PC-9 (cell line): ENCODE results near the gene IGF2BP2. TPM values are rescaled to one million over a fixed set of nuclear protein-coding genes. Genes with fewer than 3 reads are reported as not detected.

Experiments
- BruUV-seq: library from RNA; stranded (reverse); fragments of 400-500 nt; replicated peaks from 2 replicates; lab custom pipeline; 2021; lab: Mats Ljungman, UMichigan
- CTCF ChIA-PET: fragments of 300-600 bp; sonication (Branson Sonifier 250); formaldehyde crosslinking; loops from one replicate; lab custom pipeline; 2022; ENCODE audit warnings: antibody characterized with exemption; lab: Charles Lee
- POLR2A ChIA-PET: fragments of 300-600 bp; sonication (Branson Sonifier 250); formaldehyde crosslinking; loops from one replicate; lab custom pipeline; 2022; ENCODE audit warnings: antibody characterized with exemption; ENCODE audit not compliant: unreplicated experiment; lab: Charles Lee
- DNase-seq, 2 experiments: peaks; one replicate each; pipeline versions ENCODE4 v3.0.0 to v3.0.0-alpha.2; 2015 to 2022; ENCODE audit warnings: mixed read lengths in 1 of 2
- H2AFZ ChIP-seq: fragments of 200-600 bp; sonication (generic); 2 replicates; pipeline ENCODE4 v1.8.1; 2017; ENCODE audit warnings: antibody characterized with exemption
- H3F3A ChIP-seq: fragments of 200-600 bp; sonication (generic); 2 replicates; pipeline ENCODE4 v1.8.1; 2017; ENCODE audit warnings: antibody characterized with exemption, mild to moderate bottlenecking, low read depth; ENCODE audit not compliant: insufficient read depth
- H3K27ac ChIP-seq: fragments of 200-600 bp; sonication (generic); 2 replicates; pipeline ENCODE4 v1.6.1; 2016; ENCODE audit warnings: mixed run types
- H3K27me3 ChIP-seq: fragments of 200-600 bp; sonication (generic); 2 replicates; pipeline ENCODE4 v1.6.1; 2016; ENCODE audit warnings: low read depth, mixed run types; ENCODE audit not compliant: insufficient read depth
- H3K36me3 ChIP-seq: fragments of 200-600 bp; sonication (generic); 2 replicates; pipeline ENCODE4 v1.6.1; 2016; ENCODE audit warnings: low read depth, mixed run types
- H3K4me1 ChIP-seq: fragments of 200-600 bp; sonication (generic); replicated peaks from 2 replicates; pipeline ENCODE4 v1.6.1; 2016; ENCODE audit warnings: mixed run types; ENCODE audit not compliant: insufficient read depth
- H3K4me2 ChIP-seq: fragments of 200-600 bp; sonication (generic); 2 replicates; pipeline ENCODE4 v1.6.1; 2017; ENCODE audit warnings: mixed run types
- H3K4me3 ChIP-seq: fragments of 200-600 bp; sonication (generic); 2 replicates; pipeline ENCODE4 v1.6.1; 2016; ENCODE audit warnings: mixed run types
- H3K79me2 ChIP-seq: fragments of 200-600 bp; sonication (generic); 2 replicates; pipeline ENCODE4 v1.6.1; 2017; ENCODE audit warnings: low read depth, mixed run types
- H3K9me2 ChIP-seq: fragments of 200-600 bp; sonication (generic); 2 replicates; pipeline ENCODE4 v1.8.1; 2017; ENCODE audit warnings: mild to moderate bottlenecking; ENCODE audit not compliant: insufficient read depth
- H3K9me3 ChIP-seq: fragments of 200-600 bp; sonication (generic); 2 replicates; pipeline ENCODE4 v1.8.1; 2016; ENCODE audit warnings: low read depth; ENCODE audit not compliant: insufficient read depth
- H4K20me1 ChIP-seq: fragments of 200-600 bp; sonication (generic); 2 replicates; pipeline ENCODE4 v1.8.1; 2017; ENCODE audit not compliant: insufficient read depth
- EZH2 ChIP-seq: fragments of 200-600 bp; sonication (generic); IDR thresholded peaks from 2 replicates; pipeline ENCODE4 v1.8.0; 2017; ENCODE audit warnings: antibody characterized with exemption, low read depth
- intact Hi-C: fragments of 100-400 bp; cut with micrococcal nuclease; formaldehyde crosslinking; loops from one replicate; pipeline ENCODE4 v1.10.0; 2022; ENCODE audit not compliant: unreplicated experiment
- total RNA-seq: library from RNA; stranded (reverse); gene quantifications from 2 replicates; pipeline ENCODE4 v1.2.3, GENCODE V29; 2021
- TF ChIP-seq, protein P1 (sequence below): fragments of 200-600 bp; sonication (generic); conservative IDR thresholded peaks from 2 replicates; pipeline ENCODE4 v1.6.1; 2017; ENCODE audit warnings: mixed run types, antibody characterized with exemption, mild to moderate bottlenecking, moderate library complexity

Gene IGF2BP2
- total RNA-seq, 1 experiment from 2014 or later, result 140 TPM

GRCh38 chr3:185728630-185729336, 96.1 kb downstream of the IGF2BP2 start:
- Histone ChIP-seq H3K4me3 (no peak overlapping the region), H3K36me3 (0 out of 2 replicates have a peak, but pooled peaks cover 9% of the 10 kb centered on the region), H3K4me1 (peaks cover 62% of the 10 kb centered on the region), H3K79me2 (peaks cover 96% of the 10 kb centered on the region), H4K20me1 (peaks cover 17% of the 10 kb centered on the region), H3K9me2 (no peaks in the 10 kb centered on the region), H3K4me2 (peak overlapping the region; percentile 55), H3K27ac (peak overlapping the region; percentile 89), H3K9me3 (no peaks in the 10 kb centered on the region), H2AFZ (no peak overlapping the region), H3F3A (peaks cover 61% of the 10 kb centered on the region), H3K27me3 (no peaks in the 10 kb centered on the region)
- BruUV-seq, result no TSS peak
- TF ChIP-seq EZH2, result no peak
- TF ChIP-seq, protein P1, sequence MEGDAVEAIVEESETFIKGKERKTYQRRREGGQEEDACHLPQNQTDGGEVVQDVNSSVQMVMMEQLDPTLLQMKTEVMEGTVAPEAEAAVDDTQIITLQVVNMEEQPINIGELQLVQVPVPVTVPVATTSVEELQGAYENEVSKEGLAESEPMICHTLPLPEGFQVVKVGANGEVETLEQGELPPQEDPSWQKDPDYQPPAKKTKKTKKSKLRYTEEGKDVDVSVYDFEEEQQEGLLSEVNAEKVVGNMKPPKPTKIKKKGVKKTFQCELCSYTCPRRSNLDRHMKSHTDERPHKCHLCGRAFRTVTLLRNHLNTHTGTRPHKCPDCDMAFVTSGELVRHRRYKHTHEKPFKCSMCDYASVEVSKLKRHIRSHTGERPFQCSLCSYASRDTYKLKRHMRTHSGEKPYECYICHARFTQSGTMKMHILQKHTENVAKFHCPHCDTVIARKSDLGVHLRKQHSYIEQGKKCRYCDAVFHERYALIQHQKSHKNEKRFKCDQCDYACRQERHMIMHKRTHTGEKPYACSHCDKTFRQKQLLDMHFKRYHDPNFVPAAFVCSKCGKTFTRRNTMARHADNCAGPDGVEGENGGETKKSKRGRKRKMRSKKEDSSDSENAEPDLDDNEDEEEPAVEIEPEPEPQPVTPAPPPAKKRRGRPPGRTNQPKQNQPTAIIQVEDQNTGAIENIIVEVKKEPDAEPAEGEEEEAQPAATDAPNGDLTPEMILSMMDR, result no peak
- DNase-seq, result peak in 1 of 2 experiments; percentile 46
- ChIA-PET CTCF (interaction anchor here (0.6 to 0.8 kb wide), 2 partner anchors 59 to 214 kb away, joined by 3 to 5 read pairs; no protein-coding TSS in a partner anchor), POLR2A (interaction anchor here (0.6 kb wide), 1 partner anchor 1098 kb away, joined by 5 read pairs; no protein-coding TSS in a partner anchor)
- intact Hi-C loops, result no loop called here

DNA sequence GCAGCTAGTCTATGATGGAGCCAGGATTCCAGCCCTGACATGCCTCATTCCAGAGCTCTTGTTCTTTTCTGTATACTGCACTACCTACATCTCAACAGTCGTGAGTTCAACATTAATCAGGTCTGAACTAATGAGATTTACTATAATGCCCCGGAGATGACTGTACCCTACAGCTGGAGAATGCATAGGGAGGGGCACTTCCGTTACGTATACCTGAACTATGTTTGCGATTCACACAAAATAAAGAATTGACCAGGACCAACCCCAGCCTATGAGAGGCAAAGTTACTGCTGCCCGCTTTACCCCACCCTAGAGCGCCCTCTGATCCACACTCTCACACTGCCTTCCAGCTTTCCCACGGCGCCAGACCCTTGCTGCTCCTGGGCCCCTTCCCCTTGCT, 97.0 kb downstream of the IGF2BP2 start:
- H3K4me2 ChIP-seq, result no peak overlapping the region
- H3F3A ChIP-seq, result peaks cover 62% of the 10 kb centered on the region
- CTCF ChIA-PET, result no interaction called here
- H3K9me3 ChIP-seq, result no peaks in the 10 kb centered on the region
- BruUV-seq, result no TSS peak
- 0 out of 2 replicates have a peak, but pooled peaks cover 9% of the 10 kb centered on the region for H3K36me3 ChIP-seq
- peaks cover 20% of the 10 kb centered on the region for H4K20me1 ChIP-seq
- peaks cover 96% of the 10 kb centered on the region for H3K79me2 ChIP-seq
- H3K4me1 ChIP-seq, result peaks cover 53% of the 10 kb centered on the region
- no peak overlapping the region for H3K4me3 ChIP-seq
- H3K27me3 ChIP-seq, result no peaks in the 10 kb centered on the region
- TF ChIP-seq, protein P1, result no peak
- no peak for TF ChIP-seq EZH2
- no peaks in the 10 kb centered on the region for H3K9me2 ChIP-seq
- no peak overlapping the region for H2AFZ ChIP-seq
- H3K27ac ChIP-seq, result peak overlapping the region; percentile 89
- intact Hi-C loops, result no loop called here
- no peak for DNase-seq
- POLR2A ChIA-PET, result no interaction called here

GRCh38 chr3:185726254-185726967, 98.4 kb downstream of the IGF2BP2 start:
- TF ChIP-seq, protein P1, result no peak
- TF ChIP-seq EZH2, result no peak
- CTCF ChIA-PET, result interaction anchor here (0.7 kb wide), 1 partner anchor 37 kb away, joined by 3 read pairs; no protein-coding TSS in a partner anchor
- Histone ChIP-seq H3K27me3 (no peaks in the 10 kb centered on the region), H3K36me3 (0 out of 2 replicates have a peak, but pooled peaks cover 9% of the 10 kb centered on the region), H3K79me2 (peaks cover 96% of the 10 kb centered on the region), H3F3A (peaks cover 62% of the 10 kb centered on the region), H3K9me3 (no peaks in the 10 kb centered on the region), H4K20me1 (peaks cover 31% of the 10 kb centered on the region), H3K4me1 (peaks cover 44% of the 10 kb centered on the region), H3K9me2 (no peaks in the 10 kb centered on the region), H3K4me3 (no peak overlapping the region), H3K4me2 (no peak overlapping the region), H3K27ac (peak overlapping the region; percentile 12; the same call in 1 of the 2 replicates), H2AFZ (no peak overlapping the region)
- no peak for DNase-seq
- no TSS peak for BruUV-seq
- intact Hi-C loops, result no loop called here
- POLR2A ChIA-PET, result no interaction called here
